ENCODE measurements around the gene EVA1A.

- TF ChIP-seq POLR2A (IDR thresholded peaks at IDR 0.05; ENCODE audit: low read length) (no peak), GATA1 (IDR thresholded peaks at IDR 0.05; ENCODE audit: low read depth, low read length) (no peak)
Observed at GRCh38 chr2:75454241-75454620, 106.5 kb downstream of the EVA1A start.
